WTC11 (cell line): ENCODE results near the gene SPINT2. TPM values are rescaled to one million over a fixed set of nuclear protein-coding genes. Genes with fewer than 3 reads are reported as not detected.

Experiments used
- ATAC-seq: fragments of 200-7000 bp; cut with Tn5 transposase; 2 replicates; pipeline ENCODE4 v1.10.0; 2021; ENCODE audit warnings: mild to moderate bottlenecking, moderate library complexity
- CTCF ChIA-PET: fragments of 300-600 bp; sonication (Branson Sonifier 250); formaldehyde crosslinking; loops from one replicate; lab custom pipeline; 2021; ENCODE audit warnings: antibody characterized with exemption; lab: Charles Lee
- POLR2A ChIA-PET: fragments of 350-600 bp; sonication (Branson Sonifier 250); formaldehyde crosslinking; loops from one replicate; lab custom pipeline; 2021; ENCODE audit warnings: antibody characterized with exemption; lab: Charles Lee
- DNase-seq: peaks from one replicate; pipeline ENCODE4 v3.0.0; 2021; ENCODE audit warnings: low spot score
- H3K27ac Mint-ChIP-seq: 2 replicates; pipeline ENCODE4 v1.8.0; 2021; ENCODE audit warnings: mixed read lengths
- H3K27me3 Mint-ChIP-seq: 2 replicates; pipeline ENCODE4 v1.8.0; 2021; ENCODE audit warnings: low read depth, mild to moderate bottlenecking, moderate library complexity, mixed read lengths
- H3K36me3 Mint-ChIP-seq: 2 replicates; pipeline ENCODE4 v1.8.0; 2021; ENCODE audit warnings: mixed read lengths
- H3K4me1 Mint-ChIP-seq: 2 replicates; pipeline ENCODE4 v1.8.0; 2022; ENCODE audit warnings: mixed read lengths
- H3K4me3 Mint-ChIP-seq: 2 replicates; pipeline ENCODE4 v1.8.0; 2021; ENCODE audit warnings: mild to moderate bottlenecking, moderate library complexity, mixed read lengths
- H3K9me3 Mint-ChIP-seq: 2 replicates; pipeline ENCODE4 v1.8.0; 2021; ENCODE audit warnings: mixed read lengths
- ETV6 ChIP-seq: sonication (generic); formaldehyde crosslinking; IDR thresholded peaks from 2 replicates; pipeline ENCODE4 v1.8.1; 2022; ENCODE audit warnings: mild to moderate bottlenecking, missing genetic modification reagents
- NFATC4 ChIP-seq: fragments of 250-450 bp; sonication (Bioruptor Pico); IDR thresholded peaks from 2 replicates; pipeline ENCODE4 v1.9.0; 2021; ENCODE audit warnings: mild to moderate bottlenecking
- NFE2L1 ChIP-seq: sonication (generic); formaldehyde crosslinking; IDR thresholded peaks from 2 replicates; pipeline ENCODE4 v1.8.1; 2023; ENCODE audit warnings: missing genetic modification reagents
- TP53 ChIP-seq: sonication (generic); formaldehyde crosslinking; IDR thresholded peaks from 2 replicates; pipeline ENCODE4 v1.8.1; 2023; ENCODE audit warnings: mild to moderate bottlenecking, missing genetic modification reagents
- total RNA-seq: library from RNA; stranded (reverse); gene quantifications from 3 replicates; pipeline ENCODE4 v1.2.3, GENCODE V29; 2021
- TF ChIP-seq, protein P1 (sequence below): fragments of 250-450 bp; sonication (Bioruptor Pico); IDR thresholded peaks from 2 replicates; pipeline ENCODE4 v1.9.0; 2021; ENCODE audit warnings: mild to moderate bottlenecking, borderline replicate concordance
- TF ChIP-seq, protein P2 (sequence below): sonication (generic); formaldehyde crosslinking; IDR thresholded peaks from 2 replicates; pipeline ENCODE4 v1.8.0; 2023; ENCODE audit warnings: missing genetic modification reagents
- TF ChIP-seq, protein P3 (sequence below): sonication (generic); formaldehyde crosslinking; IDR thresholded peaks from 2 replicates; pipeline ENCODE4 v1.8.0; 2022; ENCODE audit warnings: mild to moderate bottlenecking, missing genetic modification reagents
- TF ChIP-seq, protein P4 (sequence below): sonication (generic); formaldehyde crosslinking; IDR thresholded peaks from 2 replicates; pipeline ENCODE4 v1.8.1; 2023; ENCODE audit warnings: mild to moderate bottlenecking, missing genetic modification reagents, moderate library complexity
- TF ChIP-seq, protein P5 (sequence below): sonication (generic); formaldehyde crosslinking; IDR thresholded peaks from 2 replicates; pipeline ENCODE4 v1.8.1; 2022; ENCODE audit warnings: missing genetic modification reagents, borderline replicate concordance
- TF ChIP-seq, protein P6 (sequence below): sonication (generic); formaldehyde crosslinking; IDR thresholded peaks from 2 replicates; pipeline ENCODE4 v1.8.0; 2022; ENCODE audit warnings: mild to moderate bottlenecking, missing genetic modification reagents
- TF ChIP-seq, protein P7 (sequence below): fragments of 250-450 bp; sonication (Bioruptor Pico); IDR thresholded peaks from 2 replicates; pipeline ENCODE4 v1.9.0; 2021; ENCODE audit warnings: mild to moderate bottlenecking

SPINT2 gene
- total RNA-seq, 1 experiment from 2014 or later: 335 TPM

DNA sequence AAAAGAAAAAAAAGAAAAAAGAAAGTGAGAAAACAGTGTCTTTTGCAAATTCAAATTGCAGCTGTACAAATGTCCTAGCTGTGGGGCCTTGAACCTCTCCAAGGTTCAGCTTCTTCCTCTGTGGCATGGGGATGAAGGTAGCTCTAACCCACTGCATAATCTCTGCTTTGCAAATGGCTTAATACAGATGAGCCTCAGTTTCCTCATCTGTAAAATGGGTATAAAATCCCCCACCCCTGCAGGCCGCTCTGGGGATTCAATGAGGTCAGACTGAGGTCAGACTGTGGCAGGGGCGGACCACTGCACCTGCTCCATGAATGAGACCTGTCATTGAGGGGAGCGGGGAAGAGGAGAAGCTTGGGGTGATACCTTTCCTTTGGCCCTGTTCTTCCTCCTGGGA is 46.2 kb upstream of the SPINT2 start:
- DNase-seq: no peak
- CTCF ChIA-PET: no interaction called here
- POLR2A ChIA-PET: no interaction called here
- H3K9me3 Mint-ChIP-seq: no peaks in the 10 kb centered on the region
- H3K27me3 Mint-ChIP-seq: no peaks in the 10 kb centered on the region
- no peak overlapping the region for H3K27ac Mint-ChIP-seq
- H3K36me3 Mint-ChIP-seq: no peaks in the 10 kb centered on the region
- H3K4me3 Mint-ChIP-seq: no peak overlapping the region
- peaks cover 9% of the 10 kb centered on the region for H3K4me1 Mint-ChIP-seq
- TF ChIP-seq, protein P1, sequence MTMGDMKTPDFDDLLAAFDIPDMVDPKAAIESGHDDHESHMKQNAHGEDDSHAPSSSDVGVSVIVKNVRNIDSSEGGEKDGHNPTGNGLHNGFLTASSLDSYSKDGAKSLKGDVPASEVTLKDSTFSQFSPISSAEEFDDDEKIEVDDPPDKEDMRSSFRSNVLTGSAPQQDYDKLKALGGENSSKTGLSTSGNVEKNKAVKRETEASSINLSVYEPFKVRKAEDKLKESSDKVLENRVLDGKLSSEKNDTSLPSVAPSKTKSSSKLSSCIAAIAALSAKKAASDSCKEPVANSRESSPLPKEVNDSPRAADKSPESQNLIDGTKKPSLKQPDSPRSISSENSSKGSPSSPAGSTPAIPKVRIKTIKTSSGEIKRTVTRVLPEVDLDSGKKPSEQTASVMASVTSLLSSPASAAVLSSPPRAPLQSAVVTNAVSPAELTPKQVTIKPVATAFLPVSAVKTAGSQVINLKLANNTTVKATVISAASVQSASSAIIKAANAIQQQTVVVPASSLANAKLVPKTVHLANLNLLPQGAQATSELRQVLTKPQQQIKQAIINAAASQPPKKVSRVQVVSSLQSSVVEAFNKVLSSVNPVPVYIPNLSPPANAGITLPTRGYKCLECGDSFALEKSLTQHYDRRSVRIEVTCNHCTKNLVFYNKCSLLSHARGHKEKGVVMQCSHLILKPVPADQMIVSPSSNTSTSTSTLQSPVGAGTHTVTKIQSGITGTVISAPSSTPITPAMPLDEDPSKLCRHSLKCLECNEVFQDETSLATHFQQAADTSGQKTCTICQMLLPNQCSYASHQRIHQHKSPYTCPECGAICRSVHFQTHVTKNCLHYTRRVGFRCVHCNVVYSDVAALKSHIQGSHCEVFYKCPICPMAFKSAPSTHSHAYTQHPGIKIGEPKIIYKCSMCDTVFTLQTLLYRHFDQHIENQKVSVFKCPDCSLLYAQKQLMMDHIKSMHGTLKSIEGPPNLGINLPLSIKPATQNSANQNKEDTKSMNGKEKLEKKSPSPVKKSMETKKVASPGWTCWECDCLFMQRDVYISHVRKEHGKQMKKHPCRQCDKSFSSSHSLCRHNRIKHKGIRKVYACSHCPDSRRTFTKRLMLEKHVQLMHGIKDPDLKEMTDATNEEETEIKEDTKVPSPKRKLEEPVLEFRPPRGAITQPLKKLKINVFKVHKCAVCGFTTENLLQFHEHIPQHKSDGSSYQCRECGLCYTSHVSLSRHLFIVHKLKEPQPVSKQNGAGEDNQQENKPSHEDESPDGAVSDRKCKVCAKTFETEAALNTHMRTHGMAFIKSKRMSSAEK: no peak
- TF ChIP-seq, protein P2, sequence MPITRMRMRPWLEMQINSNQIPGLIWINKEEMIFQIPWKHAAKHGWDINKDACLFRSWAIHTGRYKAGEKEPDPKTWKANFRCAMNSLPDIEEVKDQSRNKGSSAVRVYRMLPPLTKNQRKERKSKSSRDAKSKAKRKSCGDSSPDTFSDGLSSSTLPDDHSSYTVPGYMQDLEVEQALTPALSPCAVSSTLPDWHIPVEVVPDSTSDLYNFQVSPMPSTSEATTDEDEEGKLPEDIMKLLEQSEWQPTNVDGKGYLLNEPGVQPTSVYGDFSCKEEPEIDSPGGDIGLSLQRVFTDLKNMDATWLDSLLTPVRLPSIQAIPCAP (CRISPR knock-in tag): no peak
- TF ChIP-seq, protein P3, sequence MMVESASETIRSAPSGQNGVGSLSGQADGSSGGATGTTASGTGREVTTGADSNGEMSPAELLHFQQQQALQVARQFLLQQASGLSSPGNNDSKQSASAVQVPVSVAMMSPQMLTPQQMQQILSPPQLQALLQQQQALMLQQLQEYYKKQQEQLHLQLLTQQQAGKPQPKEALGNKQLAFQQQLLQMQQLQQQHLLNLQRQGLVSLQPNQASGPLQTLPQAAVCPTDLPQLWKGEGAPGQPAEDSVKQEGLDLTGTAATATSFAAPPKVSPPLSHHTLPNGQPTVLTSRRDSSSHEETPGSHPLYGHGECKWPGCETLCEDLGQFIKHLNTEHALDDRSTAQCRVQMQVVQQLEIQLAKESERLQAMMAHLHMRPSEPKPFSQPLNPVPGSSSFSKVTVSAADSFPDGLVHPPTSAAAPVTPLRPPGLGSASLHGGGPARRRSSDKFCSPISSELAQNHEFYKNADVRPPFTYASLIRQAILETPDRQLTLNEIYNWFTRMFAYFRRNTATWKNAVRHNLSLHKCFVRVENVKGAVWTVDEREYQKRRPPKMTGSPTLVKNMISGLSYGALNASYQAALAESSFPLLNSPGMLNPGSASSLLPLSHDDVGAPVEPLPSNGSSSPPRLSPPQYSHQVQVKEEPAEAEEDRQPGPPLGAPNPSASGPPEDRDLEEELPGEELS (CRISPR knock-in tag): no peak
- ATAC-seq: no peak

DNA sequence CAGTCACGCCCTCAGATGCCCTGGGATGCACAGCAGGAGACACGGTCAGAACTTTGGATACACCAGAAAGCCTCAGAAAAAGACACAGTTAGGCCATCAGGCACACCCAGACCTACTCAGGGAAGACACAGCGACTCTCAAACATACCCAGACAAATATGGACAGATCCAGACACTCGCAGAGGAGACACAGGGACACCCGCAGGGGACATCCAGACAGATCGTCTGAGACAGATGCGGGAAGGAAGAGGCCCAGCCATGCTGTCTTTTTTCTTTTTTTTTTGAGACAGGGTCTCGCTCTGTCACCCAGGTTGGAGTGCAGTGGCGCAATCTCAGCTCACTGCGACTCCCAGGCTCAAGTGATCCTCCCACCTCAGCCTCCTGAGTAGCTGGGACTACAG is 45.2 kb upstream of the SPINT2 start:
- Mint-ChIP-seq H3K27ac (no peak overlapping the region), H3K27me3 (no peaks in the 10 kb centered on the region), H3K9me3 (no peaks in the 10 kb centered on the region), H3K4me1 (peaks cover 8% of the 10 kb centered on the region), H3K4me3 (no peak overlapping the region), H3K36me3 (no peaks in the 10 kb centered on the region)
- CTCF ChIA-PET: interaction anchor here (1.3 kb wide), 1 partner anchor 77 kb away, joined by 7 read pairs; no protein-coding TSS in a partner anchor
- no peak for ATAC-seq
- POLR2A ChIA-PET: no interaction called here
- DNase-seq: no peak
- TF ChIP-seq, protein P4, sequence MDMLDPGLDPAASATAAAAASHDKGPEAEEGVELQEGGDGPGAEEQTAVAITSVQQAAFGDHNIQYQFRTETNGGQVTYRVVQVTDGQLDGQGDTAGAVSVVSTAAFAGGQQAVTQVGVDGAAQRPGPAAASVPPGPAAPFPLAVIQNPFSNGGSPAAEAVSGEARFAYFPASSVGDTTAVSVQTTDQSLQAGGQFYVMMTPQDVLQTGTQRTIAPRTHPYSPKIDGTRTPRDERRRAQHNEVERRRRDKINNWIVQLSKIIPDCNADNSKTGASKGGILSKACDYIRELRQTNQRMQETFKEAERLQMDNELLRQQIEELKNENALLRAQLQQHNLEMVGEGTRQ (CRISPR knock-in tag): no peak
- TF ChIP-seq, protein P5, sequence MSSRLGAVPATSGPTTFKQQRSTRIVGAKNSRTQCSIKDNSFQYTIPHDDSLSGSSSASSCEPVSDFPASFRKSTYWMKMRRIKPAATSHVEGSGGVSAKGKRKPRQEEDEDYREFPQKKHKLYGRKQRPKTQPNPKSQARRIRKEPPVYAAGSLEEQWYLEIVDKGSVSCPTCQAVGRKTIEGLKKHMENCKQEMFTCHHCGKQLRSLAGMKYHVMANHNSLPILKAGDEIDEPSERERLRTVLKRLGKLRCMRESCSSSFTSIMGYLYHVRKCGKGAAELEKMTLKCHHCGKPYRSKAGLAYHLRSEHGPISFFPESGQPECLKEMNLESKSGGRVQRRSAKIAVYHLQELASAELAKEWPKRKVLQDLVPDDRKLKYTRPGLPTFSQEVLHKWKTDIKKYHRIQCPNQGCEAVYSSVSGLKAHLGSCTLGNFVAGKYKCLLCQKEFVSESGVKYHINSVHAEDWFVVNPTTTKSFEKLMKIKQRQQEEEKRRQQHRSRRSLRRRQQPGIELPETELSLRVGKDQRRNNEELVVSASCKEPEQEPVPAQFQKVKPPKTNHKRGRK: no peak
- no peak for TF ChIP-seq ETV6 (CRISPR knock-in tag)
- no peak for TF ChIP-seq NFE2L1 (CRISPR knock-in tag)
- TF ChIP-seq, protein P6, sequence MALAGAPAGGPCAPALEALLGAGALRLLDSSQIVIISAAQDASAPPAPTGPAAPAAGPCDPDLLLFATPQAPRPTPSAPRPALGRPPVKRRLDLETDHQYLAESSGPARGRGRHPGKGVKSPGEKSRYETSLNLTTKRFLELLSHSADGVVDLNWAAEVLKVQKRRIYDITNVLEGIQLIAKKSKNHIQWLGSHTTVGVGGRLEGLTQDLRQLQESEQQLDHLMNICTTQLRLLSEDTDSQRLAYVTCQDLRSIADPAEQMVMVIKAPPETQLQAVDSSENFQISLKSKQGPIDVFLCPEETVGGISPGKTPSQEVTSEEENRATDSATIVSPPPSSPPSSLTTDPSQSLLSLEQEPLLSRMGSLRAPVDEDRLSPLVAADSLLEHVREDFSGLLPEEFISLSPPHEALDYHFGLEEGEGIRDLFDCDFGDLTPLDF (CRISPR knock-in tag): no peak
- TF ChIP-seq TP53: no peak
- no peak for TF ChIP-seq NFATC4 (CRISPR knock-in tag)
- TF ChIP-seq, protein P7, sequence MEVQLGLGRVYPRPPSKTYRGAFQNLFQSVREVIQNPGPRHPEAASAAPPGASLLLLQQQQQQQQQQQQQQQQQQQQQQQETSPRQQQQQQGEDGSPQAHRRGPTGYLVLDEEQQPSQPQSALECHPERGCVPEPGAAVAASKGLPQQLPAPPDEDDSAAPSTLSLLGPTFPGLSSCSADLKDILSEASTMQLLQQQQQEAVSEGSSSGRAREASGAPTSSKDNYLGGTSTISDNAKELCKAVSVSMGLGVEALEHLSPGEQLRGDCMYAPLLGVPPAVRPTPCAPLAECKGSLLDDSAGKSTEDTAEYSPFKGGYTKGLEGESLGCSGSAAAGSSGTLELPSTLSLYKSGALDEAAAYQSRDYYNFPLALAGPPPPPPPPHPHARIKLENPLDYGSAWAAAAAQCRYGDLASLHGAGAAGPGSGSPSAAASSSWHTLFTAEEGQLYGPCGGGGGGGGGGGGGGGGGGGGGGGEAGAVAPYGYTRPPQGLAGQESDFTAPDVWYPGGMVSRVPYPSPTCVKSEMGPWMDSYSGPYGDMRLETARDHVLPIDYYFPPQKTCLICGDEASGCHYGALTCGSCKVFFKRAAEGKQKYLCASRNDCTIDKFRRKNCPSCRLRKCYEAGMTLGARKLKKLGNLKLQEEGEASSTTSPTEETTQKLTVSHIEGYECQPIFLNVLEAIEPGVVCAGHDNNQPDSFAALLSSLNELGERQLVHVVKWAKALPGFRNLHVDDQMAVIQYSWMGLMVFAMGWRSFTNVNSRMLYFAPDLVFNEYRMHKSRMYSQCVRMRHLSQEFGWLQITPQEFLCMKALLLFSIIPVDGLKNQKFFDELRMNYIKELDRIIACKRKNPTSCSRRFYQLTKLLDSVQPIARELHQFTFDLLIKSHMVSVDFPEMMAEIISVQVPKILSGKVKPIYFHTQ (CRISPR knock-in tag): no peak
